ENCODE results near the gene TMEM108.
A peak's percentile ranks its signal among the peaks of the same experiment; 100 is the strongest.

DNA sequence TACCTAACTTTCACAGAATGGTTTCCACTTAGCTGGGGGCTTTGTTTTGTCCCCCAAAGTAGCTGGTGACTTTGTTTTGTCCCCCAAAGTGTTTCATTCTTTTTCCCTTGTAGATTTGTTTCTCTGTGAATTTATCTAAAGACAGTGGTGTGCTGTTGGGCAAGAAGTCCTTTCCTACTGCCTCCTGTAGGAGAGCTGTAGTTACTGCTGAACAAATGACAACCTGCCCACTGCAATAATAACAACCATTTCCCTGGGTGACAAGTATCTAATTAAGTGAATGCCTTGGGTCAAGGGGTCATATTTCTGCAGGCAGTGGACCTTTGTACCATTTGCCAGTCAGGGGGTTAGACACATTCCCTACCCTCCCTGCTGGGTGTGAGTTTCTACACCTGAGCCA lies 236.3 kb downstream of the TMEM108 start:
- TF ChIP-seq, protein P1, sequence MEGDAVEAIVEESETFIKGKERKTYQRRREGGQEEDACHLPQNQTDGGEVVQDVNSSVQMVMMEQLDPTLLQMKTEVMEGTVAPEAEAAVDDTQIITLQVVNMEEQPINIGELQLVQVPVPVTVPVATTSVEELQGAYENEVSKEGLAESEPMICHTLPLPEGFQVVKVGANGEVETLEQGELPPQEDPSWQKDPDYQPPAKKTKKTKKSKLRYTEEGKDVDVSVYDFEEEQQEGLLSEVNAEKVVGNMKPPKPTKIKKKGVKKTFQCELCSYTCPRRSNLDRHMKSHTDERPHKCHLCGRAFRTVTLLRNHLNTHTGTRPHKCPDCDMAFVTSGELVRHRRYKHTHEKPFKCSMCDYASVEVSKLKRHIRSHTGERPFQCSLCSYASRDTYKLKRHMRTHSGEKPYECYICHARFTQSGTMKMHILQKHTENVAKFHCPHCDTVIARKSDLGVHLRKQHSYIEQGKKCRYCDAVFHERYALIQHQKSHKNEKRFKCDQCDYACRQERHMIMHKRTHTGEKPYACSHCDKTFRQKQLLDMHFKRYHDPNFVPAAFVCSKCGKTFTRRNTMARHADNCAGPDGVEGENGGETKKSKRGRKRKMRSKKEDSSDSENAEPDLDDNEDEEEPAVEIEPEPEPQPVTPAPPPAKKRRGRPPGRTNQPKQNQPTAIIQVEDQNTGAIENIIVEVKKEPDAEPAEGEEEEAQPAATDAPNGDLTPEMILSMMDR (IDR thresholded peaks at IDR 0.05 in 2 of 3, conservative IDR thresholded peaks at IDR 0.05 in 1 of 3; ENCODE audit: borderline replicate concordance in 1 of 3, insufficient read depth in 1 of 3, low read depth in 2 of 3, low read length in 2 of 3), result peak in 2 of 3 experiments; percentile 28 to 34; a peak in 2 of 6 replicates
- TF ChIP-seq EZH2 (IDR thresholded peaks at IDR 0.05) (no peak), RAD21 (IDR thresholded peaks at IDR 0.05; ENCODE audit: low read depth) (no peak)
